Measurements from ENCODE around the gene RPS23.

Gene RPS23

GRCh38 chr5:82277987-82278710 is at the start of gene RPS23:
RPS23 (minus strand) TSS chr5:82278354; CDS start chr5:82278323, 31 bp downstream.
- in situ Hi-C loops (cut with MboI; ENCODE audit: low sequenced_read_pairs), result no loop called here
- DNase-seq (ENCODE audit: low spot score in 2 of 2), result peak; percentile 90 to 92
- Histone ChIP-seq H3K9me3 (no peaks in the 10 kb centered on the region), H3K36me3 (replicated peaks) (peaks cover 42% of the 10 kb centered on the region), H3K4me3 (peak within 1 kb of the TSS; percentile 80), H3K27me3 (ENCODE audit: low read depth) (no peaks in the 10 kb centered on the region), H3K4me1 (peaks cover 5% of the 10 kb centered on the region; the same call in 1 of the 2 replicates)

GRCh38 chr5:82327941-82328340 is 49.8 kb upstream of the RPS23 start:
- H3K27me3 ChIP-seq (ENCODE audit: low read depth), result 0 out of 2 replicates have a peak, but pooled peaks cover 7% of the 10 kb centered on the region
- DNase-seq (ENCODE audit: low spot score in 2 of 2), result no peak
- H3K9me3 ChIP-seq, result no peaks in the 10 kb centered on the region
- in situ Hi-C loops (cut with MboI; ENCODE audit: low sequenced_read_pairs), result no loop called here
- H3K4me1 ChIP-seq, result no peaks in the 10 kb centered on the region
- no peak overlapping the region for H3K4me3 ChIP-seq
- H3K36me3 ChIP-seq (replicated peaks), result no peaks in the 10 kb centered on the region

GRCh38 chr5:82325996-82326395 is 47.8 kb upstream of the RPS23 start:
- in situ Hi-C loops (cut with MboI; ENCODE audit: low sequenced_read_pairs), result no loop called here
- Histone ChIP-seq H3K9me3 (no peaks in the 10 kb centered on the region), H3K4me1 (no peaks in the 10 kb centered on the region), H3K36me3 (replicated peaks) (no peaks in the 10 kb centered on the region), H3K27me3 (ENCODE audit: low read depth) (0 out of 2 replicates have a peak, but pooled peaks cover 7% of the 10 kb centered on the region), H3K4me3 (no peak overlapping the region)
- no peak for DNase-seq (ENCODE audit: low spot score in 2 of 2)

GRCh38 chr5:82325155-82325554 is 47.0 kb upstream of the RPS23 start:
- no peaks in the 10 kb centered on the region for H3K9me3 ChIP-seq
- H3K27me3 ChIP-seq (ENCODE audit: low read depth), result 0 out of 2 replicates have a peak, but pooled peaks cover 7% of the 10 kb centered on the region
- no peak overlapping the region for H3K4me3 ChIP-seq
- DNase-seq (ENCODE audit: low spot score in 2 of 2), result no peak
- H3K4me1 ChIP-seq, result no peaks in the 10 kb centered on the region
- no peaks in the 10 kb centered on the region for H3K36me3 ChIP-seq (replicated peaks)
- in situ Hi-C loops (cut with MboI; ENCODE audit: low sequenced_read_pairs), result no loop called here

- in situ Hi-C loops (cut with MboI; ENCODE audit: low sequenced_read_pairs), result loop anchor here (25.0 kb wide), 1 partner anchor 1241 kb away; no protein-coding TSS in a partner anchor
- Histone ChIP-seq H3K9me3 (no peaks in the 10 kb centered on the region), H3K27me3 (ENCODE audit: low read depth) (peaks cover 11% of the 10 kb centered on the region; the same call in 1 of the 2 replicates), H3K4me3 (no peak overlapping the region), H3K36me3 (replicated peaks) (no peaks in the 10 kb centered on the region), H3K4me1 (no peaks in the 10 kb centered on the region)
- no peak for DNase-seq (ENCODE audit: low spot score in 2 of 2)
Observed at GRCh38 chr5:82320966-82321365, 42.8 kb upstream of the RPS23 start.

GRCh38 chr5:82319651-82320376 is 41.7 kb upstream of the RPS23 start:
- in situ Hi-C loops (cut with MboI; ENCODE audit: low sequenced_read_pairs), result loop anchor here (25.0 kb wide), 1 partner anchor 1242 kb away; no protein-coding TSS in a partner anchor
- H3K36me3 ChIP-seq (replicated peaks), result no peaks in the 10 kb centered on the region
- no peaks in the 10 kb centered on the region for H3K9me3 ChIP-seq
- no peak overlapping the region for H3K4me3 ChIP-seq
- peaks cover 8% of the 10 kb centered on the region; the same call in 1 of the 2 replicates for H3K27me3 ChIP-seq (ENCODE audit: low read depth)
- no peak for DNase-seq (ENCODE audit: low spot score in 2 of 2)
- no peaks in the 10 kb centered on the region for H3K4me1 ChIP-seq

GRCh38 chr5:82319192-82319591 is 41.0 kb upstream of the RPS23 start:
- in situ Hi-C loops (cut with MboI; ENCODE audit: low sequenced_read_pairs), result loop anchor here (25.0 kb wide), 1 partner anchor 1243 kb away; no protein-coding TSS in a partner anchor
- Histone ChIP-seq H3K9me3 (no peaks in the 10 kb centered on the region), H3K27me3 (ENCODE audit: low read depth) (peaks cover 8% of the 10 kb centered on the region; the same call in 1 of the 2 replicates), H3K4me1 (no peaks in the 10 kb centered on the region), H3K36me3 (replicated peaks) (no peaks in the 10 kb centered on the region), H3K4me3 (no peak overlapping the region)
- DNase-seq (ENCODE audit: low spot score in 2 of 2), result no peak

- no peaks in the 10 kb centered on the region for H3K36me3 ChIP-seq (replicated peaks)
- no peaks in the 10 kb centered on the region for H3K9me3 ChIP-seq
- in situ Hi-C loops (cut with MboI; ENCODE audit: low sequenced_read_pairs), result loop anchor here (25.0 kb wide), 1 partner anchor 1247 kb away; no protein-coding TSS in a partner anchor
- no peak overlapping the region for H3K4me3 ChIP-seq
- H3K27me3 ChIP-seq (ENCODE audit: low read depth), result peaks cover 5% of the 10 kb centered on the region; the same call in 1 of the 2 replicates
- DNase-seq (ENCODE audit: low spot score in 2 of 2), result no peak
- no peaks in the 10 kb centered on the region; the same call in 1 of the 2 replicates for H3K4me1 ChIP-seq
Observed at GRCh38 chr5:82314964-82315758, 37.0 kb upstream of the RPS23 start.

GRCh38 chr5:82313016-82313415 is 34.9 kb upstream of the RPS23 start:
- H3K4me3 ChIP-seq, result no peak overlapping the region
- no peaks in the 10 kb centered on the region for H3K36me3 ChIP-seq (replicated peaks)
- no peaks in the 10 kb centered on the region for H3K9me3 ChIP-seq
- in situ Hi-C loops (cut with MboI; ENCODE audit: low sequenced_read_pairs), result loop anchor here (25.0 kb wide), 1 partner anchor 1249 kb away; no protein-coding TSS in a partner anchor
- no peaks in the 10 kb centered on the region for H3K27me3 ChIP-seq (ENCODE audit: low read depth)
- H3K4me1 ChIP-seq, result no peaks in the 10 kb centered on the region; the same call in 1 of the 2 replicates
- no peak for DNase-seq (ENCODE audit: low spot score in 2 of 2)

GRCh38 chr5:82312373-82312856 is 34.3 kb upstream of the RPS23 start:
- DNase-seq (ENCODE audit: low spot score in 2 of 2), result peak; percentile 66 to 80
- Histone ChIP-seq H3K27me3 (ENCODE audit: low read depth) (no peaks in the 10 kb centered on the region), H3K4me3 (no peak overlapping the region), H3K4me1 (no peaks in the 10 kb centered on the region; the same call in 1 of the 2 replicates), H3K9me3 (no peaks in the 10 kb centered on the region), H3K36me3 (replicated peaks) (no peaks in the 10 kb centered on the region)
- in situ Hi-C loops (cut with MboI; ENCODE audit: low sequenced_read_pairs), result loop anchor here (25.0 kb wide), 1 partner anchor 1250 kb away; no protein-coding TSS in a partner anchor

GRCh38 chr5:82309091-82309531 is 31.0 kb upstream of the RPS23 start:
- Histone ChIP-seq H3K4me3 (no peak overlapping the region), H3K9me3 (no peaks in the 10 kb centered on the region), H3K36me3 (replicated peaks) (no peaks in the 10 kb centered on the region), H3K27me3 (ENCODE audit: low read depth) (no peaks in the 10 kb centered on the region), H3K4me1 (peaks cover 6% of the 10 kb centered on the region)
- in situ Hi-C loops (cut with MboI; ENCODE audit: low sequenced_read_pairs), result loop anchor here (25.0 kb wide), 1 partner anchor 1253 kb away; no protein-coding TSS in a partner anchor
- no peak for DNase-seq (ENCODE audit: low spot score in 2 of 2)

- H3K36me3 ChIP-seq (replicated peaks), result no peaks in the 10 kb centered on the region
- peaks cover 8% of the 10 kb centered on the region for H3K4me1 ChIP-seq
- in situ Hi-C loops (cut with MboI; ENCODE audit: low sequenced_read_pairs), result loop anchor here (25.0 kb wide), 1 partner anchor 1254 kb away; no protein-coding TSS in a partner anchor
- no peaks in the 10 kb centered on the region for H3K27me3 ChIP-seq (ENCODE audit: low read depth)
- H3K4me3 ChIP-seq, result no peak overlapping the region
- no peak for DNase-seq (ENCODE audit: low spot score in 2 of 2)
- no peaks in the 10 kb centered on the region for H3K9me3 ChIP-seq
Observed at GRCh38 chr5:82308416-82308815, 30.3 kb upstream of the RPS23 start.

- Histone ChIP-seq H3K36me3 (replicated peaks) (no peaks in the 10 kb centered on the region), H3K4me3 (no peak overlapping the region), H3K9me3 (no peaks in the 10 kb centered on the region), H3K27me3 (ENCODE audit: low read depth) (no peaks in the 10 kb centered on the region), H3K4me1 (peaks cover 8% of the 10 kb centered on the region)
- DNase-seq (ENCODE audit: low spot score in 2 of 2), result peak in 1 of 2 experiments; percentile 18
- in situ Hi-C loops (cut with MboI; ENCODE audit: low sequenced_read_pairs), result loop anchor here (25.0 kb wide), 1 partner anchor 1255 kb away; no protein-coding TSS in a partner anchor
Observed at GRCh38 chr5:82307451-82307850, 29.3 kb upstream of the RPS23 start.
